ENCODE measurements around the gene CHRND. TPM values are rescaled to one million over a fixed set of nuclear protein-coding genes. Genes with fewer than 3 reads are reported as not detected.

Gene CHRND
- total and polyA plus RNA-seq, 12 donors, result 0.07 to 0.39 (median 0.14) TPM; not detected in 7

DNA sequence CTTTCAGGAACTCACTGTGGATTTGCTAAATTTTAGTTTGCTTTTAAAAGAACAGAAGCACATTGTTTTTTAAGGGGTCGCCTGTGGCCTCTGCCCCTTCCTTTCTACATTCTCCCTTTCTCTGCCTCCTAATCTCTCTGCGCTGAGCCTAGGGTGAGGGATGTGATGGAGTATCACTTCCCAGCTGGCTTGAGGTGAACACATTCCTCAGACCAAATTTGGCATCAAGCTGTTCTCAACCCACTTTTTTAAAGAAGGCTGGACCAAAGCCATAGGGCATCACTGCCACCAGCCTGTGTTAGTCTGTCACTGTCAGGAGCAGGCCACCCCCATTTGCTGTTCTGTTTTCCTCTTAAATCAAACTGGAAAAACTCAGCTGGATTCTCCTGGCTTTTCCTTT lies 51.9 kb downstream of the CHRND start:
- Histone ChIP-seq H3K9me3 (replicated peaks in 1 of 3) (no peaks in the 10 kb centered on the region), H3K4me3 (no peak overlapping the region), H3K27ac (no peak overlapping the region), H3K4me1 (replicated peaks in 1 of 2) (no peaks in the 10 kb centered on the region), H3K27me3 (no peaks in the 10 kb centered on the region), H3K36me3 (replicated peaks in 1 of 2) (peaks cover 0 to 20% of the 10 kb centered on the region in 2 donors)
- no peak for TF ChIP-seq POLR2A (IDR thresholded peaks at IDR 0.05)
- TF ChIP-seq, protein P1, sequence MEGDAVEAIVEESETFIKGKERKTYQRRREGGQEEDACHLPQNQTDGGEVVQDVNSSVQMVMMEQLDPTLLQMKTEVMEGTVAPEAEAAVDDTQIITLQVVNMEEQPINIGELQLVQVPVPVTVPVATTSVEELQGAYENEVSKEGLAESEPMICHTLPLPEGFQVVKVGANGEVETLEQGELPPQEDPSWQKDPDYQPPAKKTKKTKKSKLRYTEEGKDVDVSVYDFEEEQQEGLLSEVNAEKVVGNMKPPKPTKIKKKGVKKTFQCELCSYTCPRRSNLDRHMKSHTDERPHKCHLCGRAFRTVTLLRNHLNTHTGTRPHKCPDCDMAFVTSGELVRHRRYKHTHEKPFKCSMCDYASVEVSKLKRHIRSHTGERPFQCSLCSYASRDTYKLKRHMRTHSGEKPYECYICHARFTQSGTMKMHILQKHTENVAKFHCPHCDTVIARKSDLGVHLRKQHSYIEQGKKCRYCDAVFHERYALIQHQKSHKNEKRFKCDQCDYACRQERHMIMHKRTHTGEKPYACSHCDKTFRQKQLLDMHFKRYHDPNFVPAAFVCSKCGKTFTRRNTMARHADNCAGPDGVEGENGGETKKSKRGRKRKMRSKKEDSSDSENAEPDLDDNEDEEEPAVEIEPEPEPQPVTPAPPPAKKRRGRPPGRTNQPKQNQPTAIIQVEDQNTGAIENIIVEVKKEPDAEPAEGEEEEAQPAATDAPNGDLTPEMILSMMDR (IDR thresholded peaks at IDR 0.05), result no peak
- DNase-seq, result no peak
- 81 to 97% (median 94%) methylated on average over 2 of the region's 2 CpGs for whole genome bisulfite sequencing, 4 donors
- intact Hi-C loops (cut with DNase I), result no loop called here

DNA sequence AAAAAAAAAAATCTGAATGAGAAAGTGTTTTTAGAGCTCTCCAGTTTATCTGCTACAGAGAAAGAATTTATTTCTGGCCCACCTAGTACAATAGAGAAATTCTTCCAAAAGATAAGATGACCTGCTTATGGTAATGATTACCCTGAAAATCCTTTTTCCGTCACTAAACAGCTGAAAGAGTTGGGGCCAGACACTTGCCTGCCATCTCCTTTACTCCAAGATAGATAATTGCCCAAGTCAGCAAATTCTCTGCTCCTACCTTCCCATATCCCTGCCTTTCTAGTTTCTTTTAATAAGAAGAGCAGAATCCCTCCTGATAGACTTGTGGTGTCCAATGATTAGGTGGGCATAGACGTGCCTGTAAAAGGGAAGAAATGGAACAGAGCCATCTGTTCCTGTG lies 52.7 kb downstream of the CHRND start:
- Histone ChIP-seq H3K27ac (no peak overlapping the region), H3K27me3 (no peaks in the 10 kb centered on the region), H3K9me3 (replicated peaks in 1 of 3) (no peaks in the 10 kb centered on the region), H3K4me3 (no peak overlapping the region), H3K36me3 (replicated peaks in 1 of 2) (peaks cover 0 to 15% of the 10 kb centered on the region in 2 donors), H3K4me1 (replicated peaks in 1 of 2) (no peaks in the 10 kb centered on the region)
- TF ChIP-seq POLR2A (IDR thresholded peaks at IDR 0.05), result no peak
- TF ChIP-seq, protein P1 (IDR thresholded peaks at IDR 0.05), result no peak
- no peak for DNase-seq
- intact Hi-C loops (cut with DNase I), result no loop called here
- WGBS, 4 donors, result 96 to 97% (median 96%) methylated on average over 2 of the region's 2 CpGs

GRCh38 chr2:232580648-232580981 lies 54.7 kb downstream of the CHRND start:
- Histone ChIP-seq H3K4me1 (replicated peaks in 1 of 2) (no peaks in the 10 kb centered on the region), H3K36me3 (replicated peaks in 1 of 2) (peaks cover 0 to 8% of the 10 kb centered on the region in 2 donors), H3K9me3 (replicated peaks in 1 of 3) (no peaks in the 10 kb centered on the region), H3K4me3 (no peak overlapping the region), H3K27ac (no peak overlapping the region), H3K27me3 (no peaks in the 10 kb centered on the region)
- DNase-seq, result no peak
- TF ChIP-seq, protein P1 (IDR thresholded peaks at IDR 0.05), result no peak
- no peak for TF ChIP-seq POLR2A (IDR thresholded peaks at IDR 0.05)
- intact Hi-C loops (cut with DNase I), result no loop called here
- WGBS, 4 donors, result 91 to 97% (median 95%) methylated on average over 6 of the region's 6 CpGs

- intact Hi-C loops (cut with DNase I), result no loop called here
- TF ChIP-seq, protein P1 (IDR thresholded peaks at IDR 0.05), result no peak
- no peak for TF ChIP-seq POLR2A (IDR thresholded peaks at IDR 0.05)
- Histone ChIP-seq H3K27me3 (no peaks in the 10 kb centered on the region), H3K4me1 (replicated peaks in 1 of 2) (no peaks in the 10 kb centered on the region), H3K9me3 (replicated peaks in 1 of 3) (no peaks in the 10 kb centered on the region), H3K4me3 (no peak overlapping the region), H3K36me3 (replicated peaks in 1 of 2) (peaks cover 0 to 8% of the 10 kb centered on the region in 2 donors), H3K27ac (no peak overlapping the region)
- no peak for DNase-seq
Observed at GRCh38 chr2:232581725-232582124, 55.8 kb downstream of the CHRND start.
